Measurements from ENCODE around the gene KCNG2. TPM values are rescaled to one million over a fixed set of nuclear protein-coding genes. Genes with fewer than 3 reads are reported as not detected.

Gene KCNG2
- total and polyA plus RNA-seq, 4 donors = 0.03 to 0.23 (median 0.08) TPM; not detected in 1

DNA sequence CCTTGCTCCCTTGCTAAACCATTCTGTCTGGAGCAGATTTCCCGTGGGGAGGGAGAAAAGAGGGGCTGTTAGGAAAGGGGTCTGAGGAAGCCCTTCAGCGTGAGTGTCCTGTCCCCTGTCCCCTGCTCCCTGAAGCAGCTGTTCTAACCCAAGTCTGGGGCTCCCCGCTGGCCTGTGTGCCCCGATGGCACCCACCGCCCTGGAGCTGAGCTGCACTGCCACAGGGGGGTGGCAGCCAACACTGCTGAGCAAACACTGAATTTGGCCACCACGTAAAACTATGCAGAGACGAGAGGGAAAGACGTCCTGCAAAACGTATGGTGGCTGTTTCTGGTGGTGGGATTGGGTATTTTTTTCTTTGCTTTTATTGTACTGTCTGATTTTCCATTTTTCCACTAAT is 17.9 kb downstream of the KCNG2 start:
- no peaks in the 10 kb centered on the region for H3K4me1 ChIP-seq (ENCODE audit: control insufficient read depth in 4 of 4, insufficient read depth in 4 of 4, low read length in 3 of 4)
- H3K4me3 ChIP-seq (ENCODE audit: low read depth in 1 of 3, low read length in 3 of 3) = no peak overlapping the region
- no peaks in the 10 kb centered on the region for H3K36me3 ChIP-seq (ENCODE audit: control insufficient read depth in 4 of 4, insufficient read depth in 3 of 4, low read depth in 1 of 4, low read length in 3 of 4)
- no peaks in the 10 kb centered on the region for H3K9me3 ChIP-seq (ENCODE audit: control insufficient read depth in 4 of 4, low read length in 3 of 4)
- TF ChIP-seq JUND (IDR thresholded peaks at IDR 0.05) (no peak), FOXA1 (IDR thresholded peaks at IDR 0.05) (no peak), GABPA (IDR thresholded peaks at IDR 0.05 in 1 of 2, conservative IDR thresholded peaks at IDR 0.05 in 1 of 2) (no peak), RXRA (IDR thresholded peaks at IDR 0.05) (no peak), RAD21 (IDR thresholded peaks at IDR 0.05) (no peak), EGR1 (IDR thresholded peaks at IDR 0.05; ENCODE audit: low read depth in 2 of 2) (no peak), FOXA2 (IDR thresholded peaks at IDR 0.05) (no peak), TAF1 (conservative IDR thresholded peaks at IDR 0.05) (no peak), YY1 (IDR thresholded peaks at IDR 0.05) (no peak)
- TF ChIP-seq, protein P1, sequence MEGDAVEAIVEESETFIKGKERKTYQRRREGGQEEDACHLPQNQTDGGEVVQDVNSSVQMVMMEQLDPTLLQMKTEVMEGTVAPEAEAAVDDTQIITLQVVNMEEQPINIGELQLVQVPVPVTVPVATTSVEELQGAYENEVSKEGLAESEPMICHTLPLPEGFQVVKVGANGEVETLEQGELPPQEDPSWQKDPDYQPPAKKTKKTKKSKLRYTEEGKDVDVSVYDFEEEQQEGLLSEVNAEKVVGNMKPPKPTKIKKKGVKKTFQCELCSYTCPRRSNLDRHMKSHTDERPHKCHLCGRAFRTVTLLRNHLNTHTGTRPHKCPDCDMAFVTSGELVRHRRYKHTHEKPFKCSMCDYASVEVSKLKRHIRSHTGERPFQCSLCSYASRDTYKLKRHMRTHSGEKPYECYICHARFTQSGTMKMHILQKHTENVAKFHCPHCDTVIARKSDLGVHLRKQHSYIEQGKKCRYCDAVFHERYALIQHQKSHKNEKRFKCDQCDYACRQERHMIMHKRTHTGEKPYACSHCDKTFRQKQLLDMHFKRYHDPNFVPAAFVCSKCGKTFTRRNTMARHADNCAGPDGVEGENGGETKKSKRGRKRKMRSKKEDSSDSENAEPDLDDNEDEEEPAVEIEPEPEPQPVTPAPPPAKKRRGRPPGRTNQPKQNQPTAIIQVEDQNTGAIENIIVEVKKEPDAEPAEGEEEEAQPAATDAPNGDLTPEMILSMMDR (IDR thresholded peaks at IDR 0.05; ENCODE audit: low read depth, low read length, missing input control) = no peak
- TF ChIP-seq, protein P2, sequence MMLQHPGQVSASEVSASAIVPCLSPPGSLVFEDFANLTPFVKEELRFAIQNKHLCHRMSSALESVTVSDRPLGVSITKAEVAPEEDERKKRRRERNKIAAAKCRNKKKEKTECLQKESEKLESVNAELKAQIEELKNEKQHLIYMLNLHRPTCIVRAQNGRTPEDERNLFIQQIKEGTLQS (IDR thresholded peaks at IDR 0.05) = no peak
- TF ChIP-seq, protein P3, sequence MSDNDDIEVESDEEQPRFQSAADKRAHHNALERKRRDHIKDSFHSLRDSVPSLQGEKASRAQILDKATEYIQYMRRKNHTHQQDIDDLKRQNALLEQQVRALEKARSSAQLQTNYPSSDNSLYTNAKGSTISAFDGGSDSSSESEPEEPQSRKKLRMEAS (IDR thresholded peaks at IDR 0.05) = no peak
- DNase-seq (ENCODE audit: low spot score) = no peak
- no peak overlapping the region for H3K9ac ChIP-seq (ENCODE audit: low read depth in 1 of 2, low read length in 2 of 2)
- peaks cover 0 to 3% (median 0%) of the 10 kb centered on the region in 4 donors for H3K27me3 ChIP-seq (ENCODE audit: control insufficient read depth in 4 of 4, insufficient read depth in 4 of 4, low read length in 3 of 4)
- H3K27ac ChIP-seq (ENCODE audit: low read depth in 1 of 2, low read length in 2 of 2) = no peak overlapping the region
- WGBS = 65% methylated on average over 9 of the region's 9 CpGs

DNA sequence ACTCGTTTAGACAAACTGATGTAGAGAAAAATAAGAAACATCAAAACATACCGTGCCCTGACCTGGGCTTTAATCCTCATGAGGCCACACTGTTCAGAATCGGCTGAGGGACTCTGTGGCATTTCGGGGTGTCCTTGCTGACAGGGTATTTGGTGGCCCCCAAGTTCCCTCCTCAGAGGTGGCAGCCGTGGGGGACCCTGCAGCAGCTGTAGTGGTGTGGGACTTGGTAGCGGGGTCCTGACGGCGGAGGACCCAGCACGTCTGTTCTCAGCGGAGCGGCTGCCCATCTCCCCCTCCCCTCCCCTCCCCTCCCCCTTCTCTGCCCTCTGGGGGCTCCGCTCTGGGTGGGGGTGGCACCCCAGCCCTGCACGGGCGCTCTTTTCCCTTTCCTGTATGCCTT is 18.4 kb downstream of the KCNG2 start:
- no peak for DNase-seq (ENCODE audit: low spot score)
- TF ChIP-seq YY1 (IDR thresholded peaks at IDR 0.05) (no peak), SP1 (IDR thresholded peaks at IDR 0.05) (no peak), EGR1 (IDR thresholded peaks at IDR 0.05; ENCODE audit: low read depth in 2 of 2) (no peak), HNF4A (conservative IDR thresholded peaks at IDR 0.05) (no peak), FOXA1 (IDR thresholded peaks at IDR 0.05) (no peak), RAD21 (IDR thresholded peaks at IDR 0.05) (no peak), JUND (IDR thresholded peaks at IDR 0.05) (no peak), NR2F2 (IDR thresholded peaks at IDR 0.05) (no peak), HNF4G (IDR thresholded peaks at IDR 0.05) (no peak), RXRA (IDR thresholded peaks at IDR 0.05) (no peak), GABPA (IDR thresholded peaks at IDR 0.05 in 1 of 2, conservative IDR thresholded peaks at IDR 0.05 in 1 of 2) (no peak), FOXA2 (IDR thresholded peaks at IDR 0.05) (no peak)
- TF ChIP-seq, protein P4, sequence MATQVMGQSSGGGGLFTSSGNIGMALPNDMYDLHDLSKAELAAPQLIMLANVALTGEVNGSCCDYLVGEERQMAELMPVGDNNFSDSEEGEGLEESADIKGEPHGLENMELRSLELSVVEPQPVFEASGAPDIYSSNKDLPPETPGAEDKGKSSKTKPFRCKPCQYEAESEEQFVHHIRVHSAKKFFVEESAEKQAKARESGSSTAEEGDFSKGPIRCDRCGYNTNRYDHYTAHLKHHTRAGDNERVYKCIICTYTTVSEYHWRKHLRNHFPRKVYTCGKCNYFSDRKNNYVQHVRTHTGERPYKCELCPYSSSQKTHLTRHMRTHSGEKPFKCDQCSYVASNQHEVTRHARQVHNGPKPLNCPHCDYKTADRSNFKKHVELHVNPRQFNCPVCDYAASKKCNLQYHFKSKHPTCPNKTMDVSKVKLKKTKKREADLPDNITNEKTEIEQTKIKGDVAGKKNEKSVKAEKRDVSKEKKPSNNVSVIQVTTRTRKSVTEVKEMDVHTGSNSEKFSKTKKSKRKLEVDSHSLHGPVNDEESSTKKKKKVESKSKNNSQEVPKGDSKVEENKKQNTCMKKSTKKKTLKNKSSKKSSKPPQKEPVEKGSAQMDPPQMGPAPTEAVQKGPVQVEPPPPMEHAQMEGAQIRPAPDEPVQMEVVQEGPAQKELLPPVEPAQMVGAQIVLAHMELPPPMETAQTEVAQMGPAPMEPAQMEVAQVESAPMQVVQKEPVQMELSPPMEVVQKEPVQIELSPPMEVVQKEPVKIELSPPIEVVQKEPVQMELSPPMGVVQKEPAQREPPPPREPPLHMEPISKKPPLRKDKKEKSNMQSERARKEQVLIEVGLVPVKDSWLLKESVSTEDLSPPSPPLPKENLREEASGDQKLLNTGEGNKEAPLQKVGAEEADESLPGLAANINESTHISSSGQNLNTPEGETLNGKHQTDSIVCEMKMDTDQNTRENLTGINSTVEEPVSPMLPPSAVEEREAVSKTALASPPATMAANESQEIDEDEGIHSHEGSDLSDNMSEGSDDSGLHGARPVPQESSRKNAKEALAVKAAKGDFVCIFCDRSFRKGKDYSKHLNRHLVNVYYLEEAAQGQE (IDR thresholded peaks at IDR 0.05) = no peak
- TF ChIP-seq, protein P2 (IDR thresholded peaks at IDR 0.05) = no peak
- TF ChIP-seq, protein P1 (IDR thresholded peaks at IDR 0.05; ENCODE audit: low read depth, low read length, missing input control) = no peak
- TF ChIP-seq, protein P5, sequence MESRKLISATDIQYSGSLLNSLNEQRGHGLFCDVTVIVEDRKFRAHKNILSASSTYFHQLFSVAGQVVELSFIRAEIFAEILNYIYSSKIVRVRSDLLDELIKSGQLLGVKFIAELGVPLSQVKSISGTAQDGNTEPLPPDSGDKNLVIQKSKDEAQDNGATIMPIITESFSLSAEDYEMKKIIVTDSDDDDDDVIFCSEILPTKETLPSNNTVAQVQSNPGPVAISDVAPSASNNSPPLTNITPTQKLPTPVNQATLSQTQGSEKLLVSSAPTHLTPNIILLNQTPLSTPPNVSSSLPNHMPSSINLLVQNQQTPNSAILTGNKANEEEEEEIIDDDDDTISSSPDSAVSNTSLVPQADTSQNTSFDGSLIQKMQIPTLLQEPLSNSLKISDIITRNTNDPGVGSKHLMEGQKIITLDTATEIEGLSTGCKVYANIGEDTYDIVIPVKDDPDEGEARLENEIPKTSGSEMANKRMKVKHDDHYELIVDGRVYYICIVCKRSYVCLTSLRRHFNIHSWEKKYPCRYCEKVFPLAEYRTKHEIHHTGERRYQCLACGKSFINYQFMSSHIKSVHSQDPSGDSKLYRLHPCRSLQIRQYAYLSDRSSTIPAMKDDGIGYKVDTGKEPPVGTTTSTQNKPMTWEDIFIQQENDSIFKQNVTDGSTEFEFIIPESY (IDR thresholded peaks at IDR 0.05) = no peak
- TF ChIP-seq, protein P3 (IDR thresholded peaks at IDR 0.05) = no peak
- WGBS = 66% methylated on average over 14 of the region's 14 CpGs

More for the DNA sequence above, 18.4 kb downstream of the KCNG2 start:
- Histone ChIP-seq H3K9ac (ENCODE audit: low read depth in 1 of 2, low read length in 2 of 2) (no peak overlapping the region), H3K4me3 (ENCODE audit: low read depth in 1 of 3, low read length in 3 of 3) (no peak overlapping the region), H3K27ac (ENCODE audit: low read depth in 1 of 2, low read length in 2 of 2) (no peak overlapping the region), H3K9me3 (ENCODE audit: control insufficient read depth in 4 of 4, low read length in 3 of 4) (no peaks in the 10 kb centered on the region), H3K4me1 (ENCODE audit: control insufficient read depth in 4 of 4, insufficient read depth in 4 of 4, low read length in 3 of 4) (no peaks in the 10 kb centered on the region), H3K36me3 (ENCODE audit: control insufficient read depth in 4 of 4, insufficient read depth in 3 of 4, low read depth in 1 of 4, low read length in 3 of 4) (no peaks in the 10 kb centered on the region), H3K27me3 (ENCODE audit: control insufficient read depth in 4 of 4, insufficient read depth in 4 of 4, low read length in 3 of 4) (peaks cover 0 to 3% (median 0%) of the 10 kb centered on the region in 4 donors)

Measured in liver (tissue), 9 donors.